Liver (tissue), 3 donors: ENCODE measurements around the gene SERP2.

Experiments used
- CTCF ChIP-seq: fragments of 150-350 bp; IDR thresholded peaks from 2 replicates; pipeline ENCODE4 v1.5.1; 2017; ENCODE audit warnings: improper control_type of control experiment, low read depth, low read length; ENCODE audit not compliant: missing input control
- MAX ChIP-seq: IDR thresholded peaks from 2 replicates; pipeline ENCODE4 v1.6.1; 2016; ENCODE audit warnings: antibody characterized with exemption
- RAD21 ChIP-seq, 2 donors: IDR thresholded peaks; 2 replicates each; pipeline ENCODE4 v1.6.1; 2016; ENCODE audit warnings: antibody characterized with exemption in 2 of 2, mild to moderate bottlenecking in 2 of 2
- REST ChIP-seq: IDR thresholded peaks from 2 replicates; pipeline ENCODE4 v1.6.1; 2016; ENCODE audit warnings: antibody characterized with exemption, mild to moderate bottlenecking
- SP1 ChIP-seq: IDR thresholded peaks from 2 replicates; pipeline ENCODE4 v1.6.1; 2018; ENCODE audit warnings: antibody characterized with exemption, mild to moderate bottlenecking
- YY1 ChIP-seq: IDR thresholded peaks from 2 replicates; pipeline ENCODE4 v1.6.1; 2016; ENCODE audit warnings: antibody characterized with exemption, mild to moderate bottlenecking
- donor health status: healthy.
- donor health status: healthy.

GRCh38 chr13:44439452-44440024, 65.9 kb downstream of the SERP2 start:
- TF ChIP-seq CTCF (no peak), RAD21 (IDR thresholded peaks at IDR 0.05) (no peak), MAX (no peak), REST (no peak), YY1 (no peak), SP1 (no peak)
